Parathyroid adenoma (tissue), 2 donors: ENCODE measurements around the gene SLC26A1.

Source experiments
- H2AFZ ChIP-seq: fragments of 300-600 bp; sonication (generic); one replicate; pipeline ENCODE4 v1.7.0; 2017; ENCODE audit warnings: antibody characterized with exemption, mild to moderate bottlenecking
- H3K27ac ChIP-seq: fragments of 300-600 bp; sonication (generic); one replicate; pipeline ENCODE4 v1.7.0; 2017
- H3K27me3 ChIP-seq: fragments of 300-600 bp; sonication (generic); one replicate; pipeline ENCODE4 v1.7.0; 2017; ENCODE audit warnings: low read length; ENCODE audit not compliant: control insufficient read depth, insufficient read depth
- H3K36me3 ChIP-seq: fragments of 300-600 bp; sonication (generic); one replicate; pipeline ENCODE4 v1.7.0; 2017; ENCODE audit warnings: low read length; ENCODE audit not compliant: control insufficient read depth, insufficient read depth
- H3K4me1 ChIP-seq: fragments of 300-600 bp; sonication (generic); one replicate; pipeline ENCODE4 v1.7.0; 2017; ENCODE audit warnings: control low read depth
- H3K4me2 ChIP-seq: fragments of 300-600 bp; sonication (generic); one replicate; pipeline ENCODE4 v1.7.0; 2017; ENCODE audit warnings: low read length
- H3K4me3 ChIP-seq: fragments of 300-600 bp; sonication (generic); one replicate; pipeline ENCODE4 v1.7.0; 2017; ENCODE audit warnings: low read depth, low read length
- H3K79me2 ChIP-seq: fragments of 300-600 bp; sonication (generic); one replicate; pipeline ENCODE4 v1.7.0; 2017; ENCODE audit warnings: control low read depth
- H3K9ac ChIP-seq: fragments of 300-600 bp; sonication (generic); one replicate; pipeline ENCODE4 v1.7.0; 2017; ENCODE audit warnings: mild to moderate bottlenecking
- H3K9me3 ChIP-seq: fragments of 300-600 bp; sonication (generic); one replicate; pipeline ENCODE4 v1.7.0; 2017; ENCODE audit warnings: low read length; ENCODE audit not compliant: control insufficient read depth
- TF ChIP-seq, protein P1 (sequence below): fragments of 300-600 bp; sonication (generic); IDR thresholded peaks from one replicate; pipeline ENCODE4 v1.7.0; 2017; ENCODE audit warnings: antibody characterized with exemption, mild to moderate bottlenecking
- donor health status: primary hyperparathyroidism.

SLC26A1 gene

DNA sequence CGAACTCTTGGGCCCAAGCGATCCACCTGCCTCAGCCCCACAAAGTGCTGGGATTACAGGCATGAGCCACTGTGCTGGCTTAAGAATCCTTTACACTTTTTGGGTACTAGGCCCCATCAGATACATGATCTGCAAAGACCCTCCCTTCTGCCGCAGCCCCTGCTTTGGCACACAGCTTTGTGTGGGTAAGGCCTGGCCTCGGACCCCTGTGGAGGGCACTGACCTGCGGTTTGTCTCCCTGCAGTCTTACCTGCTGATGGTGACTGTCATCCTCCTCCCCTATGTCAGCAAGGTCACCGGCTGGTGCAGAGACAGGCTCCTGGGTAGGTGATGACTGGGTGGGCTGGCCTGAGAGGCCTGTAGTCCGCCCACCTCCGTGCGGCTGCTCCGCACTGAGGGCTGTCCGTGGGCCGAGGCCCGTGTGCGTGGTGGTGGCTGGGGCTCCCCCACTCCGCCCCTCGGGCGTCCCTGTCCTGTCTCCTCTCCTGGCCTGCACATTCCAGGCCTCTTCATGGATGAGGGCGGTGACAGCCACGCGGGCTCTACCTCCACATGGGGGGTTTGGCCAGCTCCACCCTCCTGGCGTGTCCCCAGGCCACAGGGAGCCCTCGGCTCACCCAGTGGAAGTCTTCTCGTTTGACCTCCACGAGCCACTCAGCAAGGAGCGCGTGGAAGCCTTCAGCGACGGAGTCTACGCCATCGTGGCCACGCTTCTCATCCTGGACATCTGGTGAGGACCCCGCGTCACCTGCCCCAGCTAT is 37.9 kb downstream of the SLC26A1 start:
- Histone ChIP-seq H2AFZ (no peak overlapping the region), H3K4me1 (no peaks in the 10 kb centered on the region), H3K4me2 (no peak overlapping the region), H3K79me2 (no peaks in the 10 kb centered on the region), H3K36me3 (no peaks in the 10 kb centered on the region), H3K27ac (no peak overlapping the region), H3K9ac (no peak overlapping the region), H3K4me3 (no peak overlapping the region), H3K27me3 (no peaks in the 10 kb centered on the region), H3K9me3 (no peaks in the 10 kb centered on the region)
- TF ChIP-seq, protein P1, sequence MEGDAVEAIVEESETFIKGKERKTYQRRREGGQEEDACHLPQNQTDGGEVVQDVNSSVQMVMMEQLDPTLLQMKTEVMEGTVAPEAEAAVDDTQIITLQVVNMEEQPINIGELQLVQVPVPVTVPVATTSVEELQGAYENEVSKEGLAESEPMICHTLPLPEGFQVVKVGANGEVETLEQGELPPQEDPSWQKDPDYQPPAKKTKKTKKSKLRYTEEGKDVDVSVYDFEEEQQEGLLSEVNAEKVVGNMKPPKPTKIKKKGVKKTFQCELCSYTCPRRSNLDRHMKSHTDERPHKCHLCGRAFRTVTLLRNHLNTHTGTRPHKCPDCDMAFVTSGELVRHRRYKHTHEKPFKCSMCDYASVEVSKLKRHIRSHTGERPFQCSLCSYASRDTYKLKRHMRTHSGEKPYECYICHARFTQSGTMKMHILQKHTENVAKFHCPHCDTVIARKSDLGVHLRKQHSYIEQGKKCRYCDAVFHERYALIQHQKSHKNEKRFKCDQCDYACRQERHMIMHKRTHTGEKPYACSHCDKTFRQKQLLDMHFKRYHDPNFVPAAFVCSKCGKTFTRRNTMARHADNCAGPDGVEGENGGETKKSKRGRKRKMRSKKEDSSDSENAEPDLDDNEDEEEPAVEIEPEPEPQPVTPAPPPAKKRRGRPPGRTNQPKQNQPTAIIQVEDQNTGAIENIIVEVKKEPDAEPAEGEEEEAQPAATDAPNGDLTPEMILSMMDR: no peak

DNA sequence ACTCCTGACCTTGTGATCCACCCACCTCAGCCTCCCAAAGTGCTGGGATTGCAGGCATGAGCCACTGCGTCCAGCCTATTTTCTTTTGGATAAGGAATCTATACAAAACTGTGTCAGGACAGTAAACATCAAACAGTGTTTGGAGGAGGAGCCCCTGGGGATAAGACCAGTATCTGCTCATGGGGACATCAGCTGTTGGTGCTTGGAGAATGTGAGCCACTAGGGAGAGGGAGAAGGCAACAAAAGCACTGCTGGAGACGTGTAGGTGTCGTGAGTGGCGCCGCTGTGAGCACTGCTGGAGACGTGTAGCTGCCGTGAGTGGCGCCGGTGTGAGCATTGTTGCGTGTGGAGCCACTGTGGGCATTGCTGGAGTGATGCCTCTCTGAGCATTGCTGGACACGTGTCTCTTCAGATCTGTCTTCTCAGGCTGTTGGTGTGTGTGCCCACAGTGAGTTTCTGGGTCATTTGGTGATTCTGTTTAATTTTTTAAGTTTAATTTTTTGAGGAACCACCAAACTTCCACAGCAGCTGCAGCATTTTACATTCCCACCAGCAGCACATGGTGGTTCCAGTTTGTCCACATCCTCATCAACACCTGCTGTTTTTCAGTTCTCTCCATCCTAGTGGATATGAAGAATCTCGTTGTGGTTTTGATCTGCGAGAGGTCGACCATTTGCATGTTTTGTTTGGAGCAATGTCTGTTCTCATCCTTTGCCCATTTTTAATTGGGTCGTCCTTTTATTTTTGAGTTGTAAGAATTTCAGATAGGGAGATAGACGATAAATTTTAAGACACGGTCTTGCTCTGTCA is 38.8 kb downstream of the SLC26A1 start:
- Histone ChIP-seq H3K27ac (no peak overlapping the region), H3K4me2 (no peak overlapping the region), H3K9me3 (no peaks in the 10 kb centered on the region), H3K79me2 (no peaks in the 10 kb centered on the region), H2AFZ (no peak overlapping the region), H3K9ac (no peak overlapping the region), H3K4me3 (no peak overlapping the region), H3K36me3 (no peaks in the 10 kb centered on the region), H3K27me3 (no peaks in the 10 kb centered on the region), H3K4me1 (no peaks in the 10 kb centered on the region)
- TF ChIP-seq, protein P1: no peak

GRCh38 chr4:953574-953915 is 39.7 kb downstream of the SLC26A1 start:
- no peaks in the 10 kb centered on the region for H3K27me3 ChIP-seq
- H3K36me3 ChIP-seq: no peaks in the 10 kb centered on the region
- no peaks in the 10 kb centered on the region for H3K79me2 ChIP-seq
- H3K4me1 ChIP-seq: no peaks in the 10 kb centered on the region
- TF ChIP-seq, protein P1: no peak
- no peak overlapping the region for H3K4me3 ChIP-seq
- no peaks in the 10 kb centered on the region for H3K9me3 ChIP-seq
- H3K9ac ChIP-seq: no peak overlapping the region
- H3K27ac ChIP-seq: no peak overlapping the region
- no peak overlapping the region for H2AFZ ChIP-seq
- no peak overlapping the region for H3K4me2 ChIP-seq

DNA sequence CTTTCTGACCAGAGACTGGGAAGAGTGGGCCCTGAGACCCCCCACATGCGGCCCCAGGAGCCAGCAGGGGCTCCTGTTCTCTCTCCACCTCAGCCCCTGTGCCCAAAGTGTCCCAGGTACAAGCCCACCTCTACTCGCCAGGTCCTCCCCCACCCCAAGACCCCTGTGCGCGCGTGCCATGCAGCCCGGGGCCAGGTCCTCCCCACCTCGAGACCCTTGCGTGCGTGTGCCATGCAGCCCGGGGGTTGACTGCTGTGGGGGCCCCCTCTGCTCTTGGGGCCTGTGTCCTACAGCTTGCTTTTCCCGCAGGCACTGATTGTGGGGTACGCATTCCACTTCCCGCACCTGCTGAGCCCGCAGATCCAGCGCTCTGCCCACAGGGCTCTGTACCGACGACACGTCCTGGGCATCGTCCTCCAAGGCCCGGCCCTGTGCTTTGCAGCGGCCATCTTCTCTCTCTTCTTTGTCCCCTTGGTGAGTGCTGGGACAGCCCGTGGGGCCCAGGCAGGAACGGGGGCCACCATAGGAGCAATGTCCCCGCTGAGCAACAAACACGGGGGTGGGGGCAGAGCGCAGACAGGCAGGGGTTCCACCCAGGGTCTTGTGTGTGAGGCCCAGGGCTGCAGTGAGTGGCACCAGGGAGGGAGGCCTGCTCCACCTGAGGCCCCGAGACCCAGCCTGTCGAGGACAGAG is 40.2 kb downstream of the SLC26A1 start:
- Histone ChIP-seq H3K9me3 (no peaks in the 10 kb centered on the region), H3K27ac (no peak overlapping the region), H3K9ac (no peak overlapping the region), H3K27me3 (no peaks in the 10 kb centered on the region), H3K4me1 (no peaks in the 10 kb centered on the region), H3K79me2 (no peaks in the 10 kb centered on the region), H2AFZ (no peak overlapping the region), H3K36me3 (no peaks in the 10 kb centered on the region), H3K4me3 (no peak overlapping the region), H3K4me2 (no peak overlapping the region)
- TF ChIP-seq, protein P1: no peak
